HG03469 (cell line): ENCODE measurements around the gene ZDHHC9.
"Not testable (repeated sequence)": the region's sequence is repeated elsewhere in the genome, so short reads cannot be mapped to it uniquely, and the experiment has no call there.

Experiments used
- ATAC-seq: cut with Tn5 transposase; IDR thresholded peaks from one replicate; pipeline ENCODE4 v1.9.1; 2021; ENCODE audit warnings: mild to moderate bottlenecking, moderate library complexity, moderate number of reproducible peaks; ENCODE audit not compliant: unreplicated experiment

ZDHHC9 gene

GRCh38 chrX:129843459-129844306, at the start of gene ZDHHC9:
Gene ZDHHC9 (minus strand): TSS chrX:129843886. CDS start chrX:129841945, 1,941 bp downstream.
- peak; percentile 97 for ATAC-seq

GRCh38 chrX:129877401-129877800, 33.7 kb upstream of the ZDHHC9 start:
- ATAC-seq: no peak

- ATAC-seq: no peak
Observed at GRCh38 chrX:129876771-129877305, 33.2 kb upstream of the ZDHHC9 start.

- ATAC-seq: no peak
Observed at GRCh38 chrX:129875669-129876068, 32.0 kb upstream of the ZDHHC9 start.

- no peak for ATAC-seq
Observed at GRCh38 chrX:129872524-129872923, 28.8 kb upstream of the ZDHHC9 start.

GRCh38 chrX:129866321-129866720, 22.6 kb upstream of the ZDHHC9 start:
- not testable (repeated sequence) for ATAC-seq

GRCh38 chrX:129859134-129859533, 15.4 kb upstream of the ZDHHC9 start:
- not testable (repeated sequence) for ATAC-seq

- ATAC-seq: not testable (repeated sequence)
Observed at GRCh38 chrX:129851825-129852224, 8.1 kb upstream of the ZDHHC9 start.

GRCh38 chrX:129846716-129847115, 3.0 kb upstream of the ZDHHC9 start:
- no peak for ATAC-seq

GRCh38 chrX:129845616-129846190, 2.0 kb upstream of the ZDHHC9 start:
- no peak for ATAC-seq

GRCh38 chrX:129843209-129843458, 552 bp downstream of the ZDHHC9 start:
- ATAC-seq: no peak

- no peak for ATAC-seq
Observed at GRCh38 chrX:129842510-129843208, 1.0 kb downstream of the ZDHHC9 start.

GRCh38 chrX:129840344-129840743, 3.3 kb downstream of the ZDHHC9 start:
- ATAC-seq: no peak

- no peak for ATAC-seq
Observed at GRCh38 chrX:129836827-129837226, 6.9 kb downstream of the ZDHHC9 start.

- no peak for ATAC-seq
Observed at GRCh38 chrX:129833153-129833990, 10.3 kb downstream of the ZDHHC9 start.

GRCh38 chrX:129831091-129831885, 12.4 kb downstream of the ZDHHC9 start:
- no peak for ATAC-seq

GRCh38 chrX:129830494-129830893, 13.2 kb downstream of the ZDHHC9 start:
- ATAC-seq: no peak

- ATAC-seq: no peak
Observed at GRCh38 chrX:129825746-129826505, 17.8 kb downstream of the ZDHHC9 start.

- ATAC-seq: no peak
Observed at GRCh38 chrX:129824620-129825019, 19.1 kb downstream of the ZDHHC9 start.
